A549 treated with RU486 at 1 μM for 4 hours (cell line): Measurements from ENCODE around the gene ABHD14A. TPM values are rescaled to one million over a fixed set of nuclear protein-coding genes. Genes with fewer than 3 reads are reported as not detected.

ENCODE experiments used
- total RNA-seq: library from RNA; stranded (reverse); fragments of 200-300 nt; extraction: Qiagen RNA extraction; gene quantifications from 5 replicates; pipeline ENCODE4 v1.2.3, GENCODE V29; 2022; ENCODE audit warnings: low read depth

Gene ABHD14A
- total RNA-seq, result 12.1 to 17.2 TPM (median 16.4 TPM) in 5 replicates

DNA sequence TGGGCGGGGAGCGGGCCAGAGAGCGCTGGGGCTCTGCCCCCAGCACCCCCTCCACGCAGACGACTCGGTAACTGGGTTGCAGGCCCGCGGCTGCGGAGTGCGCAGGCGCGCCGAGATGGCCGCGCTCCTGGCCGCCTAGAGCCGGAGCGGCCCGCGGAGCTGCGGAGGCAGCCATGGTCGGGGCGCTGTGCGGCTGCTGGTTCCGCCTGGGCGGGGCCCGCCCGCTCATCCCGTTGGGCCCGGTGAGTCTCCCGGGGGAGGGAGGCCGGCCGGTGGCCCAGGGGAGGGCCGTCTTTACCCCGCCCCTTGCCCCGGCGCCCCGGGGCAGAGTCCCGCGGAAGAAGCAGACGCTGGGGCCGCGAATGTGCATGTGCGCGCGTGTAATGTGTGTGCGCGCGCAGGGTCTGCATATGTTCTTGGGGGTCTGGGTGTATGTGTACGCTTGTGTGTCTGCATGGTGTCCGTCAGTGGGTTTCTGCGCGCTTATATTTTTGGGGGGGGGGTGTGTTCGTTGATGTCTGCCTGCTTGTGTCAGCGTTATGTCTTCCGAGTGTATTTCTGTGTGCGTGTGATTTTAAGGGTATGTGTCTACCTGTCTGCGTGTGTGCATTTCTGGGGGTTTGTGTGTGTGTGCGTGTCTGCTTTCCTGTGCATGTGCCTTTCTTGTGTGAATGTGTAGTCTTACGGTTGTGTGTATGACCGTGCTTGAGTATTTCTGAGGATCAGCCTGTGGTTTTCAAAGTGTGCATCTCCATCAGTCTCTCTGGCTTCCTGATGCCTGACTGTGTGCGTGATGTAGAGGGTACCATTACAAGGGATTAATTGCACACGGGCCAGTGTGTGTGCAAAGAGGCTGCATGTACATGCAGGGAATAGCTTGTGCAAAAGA, at the start of gene ABHD14A:
ABHD14A (plus strand) TSS at position 102 of the 889 bp plus-strand sequence; CDS start at position 174, 72 bp downstream.

GRCh38 chr3:51941798-51942602, 32.9 kb upstream of the ABHD14A start, which contains the start of the genes PARP3 and RRP9:
Gene PARP3 (plus strand): TSS chr3:51942363. CDS start chr3:51943356, 993 bp downstream.
Gene RRP9 (minus strand): TSS chr3:51941904. CDS start chr3:51941867, 37 bp downstream.

GRCh38 chr3:51955175-51955892, 19.5 kb upstream of the ABHD14A start, which contains the start of gene GPR62:
Gene GPR62 (plus strand): TSS chr3:51955381. CDS start chr3:51955653, 272 bp downstream.

DNA sequence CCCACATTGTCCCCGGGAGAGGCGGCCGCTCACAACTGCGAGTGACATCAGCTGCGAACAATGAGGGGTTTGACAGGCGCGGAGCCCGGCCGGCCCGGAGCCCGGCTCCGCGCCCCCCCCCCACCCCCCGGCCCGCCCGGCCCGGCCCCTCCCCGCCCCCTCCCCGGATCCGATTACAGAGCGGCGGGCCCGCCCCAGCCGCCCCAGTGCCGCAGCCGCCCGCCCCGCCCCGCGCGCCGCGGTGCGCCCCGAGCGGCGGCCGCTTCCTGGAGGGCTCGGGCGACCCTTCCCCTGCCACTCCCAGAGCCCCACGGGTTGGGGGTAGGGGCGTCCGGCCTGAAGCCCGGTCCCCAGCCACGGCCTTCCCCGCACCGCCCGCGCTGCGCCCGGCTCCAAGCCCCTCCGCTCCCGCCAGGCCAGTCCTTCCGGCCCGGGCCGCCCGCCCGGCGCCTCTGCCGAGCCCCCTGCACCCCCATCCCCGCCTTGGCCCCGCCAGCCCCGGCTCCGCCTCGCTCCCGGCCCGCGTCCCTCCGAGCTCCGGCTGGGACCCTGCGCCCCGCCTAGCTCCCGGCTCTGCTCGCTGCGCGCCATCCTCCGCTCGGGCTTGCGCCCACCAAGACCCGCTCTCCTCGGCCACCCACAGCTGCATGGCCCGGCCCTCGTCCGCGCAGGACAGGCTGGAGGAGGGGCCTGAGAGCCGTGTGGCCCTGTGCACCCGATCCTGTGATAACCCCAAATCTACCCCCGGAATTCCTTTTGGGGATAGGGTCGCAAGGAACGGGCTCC, 7.3 kb upstream of the ABHD14A start, which contains the start of gene PCBP4:
PCBP4 (minus strand) TSS at position 71 of the 786 bp plus-strand sequence. CDS start 6,214 bp downstream, outside the sequence.

GRCh38 chr3:51982838-51983577, 8.1 kb downstream of the ABHD14A start, which contains the start of gene ACY1:
Gene ACY1 (plus strand): TSS chr3:51983535. CDS start chr3:51984065, 530 bp downstream.

DNA sequence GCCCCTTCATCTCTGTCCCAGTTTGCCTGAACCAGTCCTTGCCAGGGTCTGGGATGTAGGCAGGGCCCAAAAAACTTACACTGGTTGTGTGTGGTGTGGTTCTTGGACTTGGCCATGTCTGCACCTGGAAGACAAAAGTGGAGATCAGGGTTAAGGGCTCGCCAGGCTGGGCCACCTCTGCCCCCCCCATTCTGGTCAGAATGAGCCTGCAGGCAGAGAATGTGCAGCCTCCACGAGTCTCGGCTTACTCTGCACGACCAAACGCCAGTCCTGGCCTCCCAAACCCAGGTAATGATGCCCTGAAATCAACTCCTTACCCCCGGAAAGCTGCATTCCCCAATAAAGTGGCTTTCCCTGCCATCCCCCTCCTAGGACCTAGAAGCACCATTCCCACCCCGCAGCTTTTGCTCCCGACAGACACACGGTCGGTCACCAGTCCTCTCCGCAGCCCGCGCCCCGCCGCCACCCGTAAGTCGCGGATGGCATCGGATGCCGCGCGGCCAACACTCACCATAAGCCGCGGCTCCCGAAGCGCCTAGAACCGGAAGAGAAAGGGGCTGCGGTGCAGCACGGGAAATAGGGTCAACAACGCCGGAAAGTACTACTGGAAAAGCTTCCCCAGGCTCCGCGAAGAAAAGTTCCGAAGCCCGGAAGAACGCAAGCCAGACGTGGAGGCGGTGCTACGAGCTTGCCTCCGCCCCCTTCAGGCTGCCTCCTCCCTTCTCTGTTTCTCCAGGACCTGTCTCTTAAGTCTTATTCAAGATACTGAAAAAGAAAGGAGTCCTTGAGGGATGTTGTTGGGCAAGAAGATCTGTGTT, 20.7 kb downstream of the ABHD14A start, which contains the start of gene RPL29:
RPL29 (minus strand) TSS at position 550 of the 818 bp plus-strand sequence; CDS start at position 116, 434 bp downstream.

Other genes with a start within 250 kb of the ABHD14A start
- gene IQCF6, start 195.8 kb upstream of the ABHD14A start, total RNA-seq, result not detected in 5 replicates
- not detected in 5 replicates for gene IQCF2, start 113.4 kb upstream of the ABHD14A start, total RNA-seq
- gene IQCF5, start 99.5 kb upstream of the ABHD14A start, total RNA-seq, result not detected in 5 replicates
- not detected in 5 replicates for gene IQCF1, start 71.7 kb upstream of the ABHD14A start, total RNA-seq
- 36.4 to 52.7 TPM (median 48.3 TPM) in 5 replicates for gene RRP9, start 33.2 kb upstream of the ABHD14A start, total RNA-seq
- 8.5 to 10.2 TPM (median 9.8 TPM) in 5 replicates for gene PARP3, start 32.7 kb upstream of the ABHD14A start, total RNA-seq
- gene GPR62, start 19.7 kb upstream of the ABHD14A start, total RNA-seq, result not detected in 5 replicates
- gene PCBP4, start 7.6 kb upstream of the ABHD14A start, total RNA-seq, result 9.7 to 14.6 TPM (median 12.6 TPM) in 5 replicates
- gene ABHD14B, start 1.0 kb upstream of the ABHD14A start, total RNA-seq, result 22.8 to 35.9 TPM (median 30.6 TPM) in 5 replicates
- gene ACY1, start 8.5 kb downstream of the ABHD14A start, total RNA-seq, result 19.4 to 26.7 TPM (median 23.6 TPM) in 5 replicates
- gene RPL29, start 20.8 kb downstream of the ABHD14A start, total RNA-seq, result 1,331 to 1,486 TPM (median 1,343 TPM) in 5 replicates
- 14.0 to 17.9 TPM (median 15.9 TPM) in 5 replicates for gene DUSP7, start 81.5 kb downstream of the ABHD14A start, total RNA-seq
- gene POC1A, start 179.4 kb downstream of the ABHD14A start, total RNA-seq, result 15.2 to 19.4 TPM (median 18.7 TPM) in 5 replicates
- gene ALAS1, start 223.1 kb downstream of the ABHD14A start, total RNA-seq, result 48.4 to 57.6 TPM (median 54.7 TPM) in 5 replicates